BJ (cell line): ENCODE results near the gene HOXB2. TPM values are rescaled to one million over a fixed set of nuclear protein-coding genes. Genes with fewer than 3 reads are reported as not detected.
A peak's percentile ranks its signal among the peaks of the same experiment; 100 is the strongest.

Experiments
- CTCF ChIA-PET: fragments of 350-600 bp; formaldehyde crosslinking; extraction: SDS; loops from one replicate; lab custom pipeline; 2021; ENCODE audit warnings: antibody characterized with exemption, inconsistent platforms; lab: Yijun Ruan, JAX
- POLR2A ChIA-PET: fragments of 300-600 bp; sonication (Branson Sonifier 250); formaldehyde crosslinking; extraction: SDS; loops from one replicate; lab custom pipeline; 2021; ENCODE audit warnings: antibody characterized with exemption; lab: Charles Lee
- DNase-seq: peaks from one replicate; pipeline ENCODE4 v3.0.0-alpha.2; 2011; ENCODE audit warnings: low read depth
- H3K27me3 ChIP-seq: 2 replicates; pipeline ENCODE4 v1.6.0; 2011; ENCODE audit warnings: low read length; ENCODE audit not compliant: control insufficient read depth, insufficient read depth
- H3K36me3 ChIP-seq: 2 replicates; pipeline ENCODE4 v1.5.1; 2011; ENCODE audit warnings: low read length; ENCODE audit not compliant: control insufficient read depth, insufficient read depth
- H3K4me3 ChIP-seq: 2 replicates; pipeline ENCODE4 v1.5.1; 2011; ENCODE audit warnings: low read depth, mild to moderate bottlenecking, control low read depth, low read length
- polyA minus RNA-seq: library from RNA; depleted of rRNA, polyadenylated mRNA; stranded (reverse); fragments of >200 nt; gene quantifications from 2 replicates; pipeline ENCODE4 v1.2.3, GENCODE V29; 2011; rRNA and poly(A)+ RNA removed
- polyA plus RNA-seq: library from polyadenylated mRNA; depleted of rRNA; stranded (reverse); fragments of >200 nt; gene quantifications from 2 replicates; pipeline ENCODE4 v1.2.3, GENCODE V29; 2011; rRNA removed
- TF ChIP-seq, protein P1 (sequence below): IDR thresholded peaks from 2 replicates; pipeline ENCODE4 v1.5.1; 2011; ENCODE audit warnings: low read depth, mild to moderate bottlenecking, control low read depth, inconsistent platforms, low read length, moderate library complexity; ENCODE audit not compliant: insufficient read depth

The HOXB2 gene
- polyA plus RNA-seq (1.5 and 1.7 TPM in 2 replicates), polyA minus RNA-seq (0.67 and 0.85 TPM in 2 replicates)

DNA sequence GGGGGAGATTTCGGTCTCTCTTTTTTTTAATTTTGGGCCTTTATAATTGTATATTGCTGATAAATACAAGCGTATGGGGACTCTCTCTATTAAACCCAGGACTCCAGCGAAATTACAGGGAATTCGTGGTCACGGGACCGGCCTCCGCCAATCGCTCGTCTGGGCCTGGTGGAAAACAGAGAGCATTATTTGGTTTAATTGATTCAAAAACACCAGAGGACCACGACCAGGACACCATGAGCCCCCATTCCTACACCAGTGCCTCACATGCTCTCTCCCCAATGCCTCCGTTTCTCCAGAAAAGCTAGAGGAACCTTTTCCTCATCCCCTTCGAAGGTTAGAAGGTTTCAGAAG lies at the start of gene HOXB2:
HOXB2 (minus strand) TSS at position 88 of the 354 bp plus-strand sequence. CDS start 198 bp downstream, outside the sequence.
- POLR2A ChIA-PET = no interaction called here
- TF ChIP-seq, protein P1, sequence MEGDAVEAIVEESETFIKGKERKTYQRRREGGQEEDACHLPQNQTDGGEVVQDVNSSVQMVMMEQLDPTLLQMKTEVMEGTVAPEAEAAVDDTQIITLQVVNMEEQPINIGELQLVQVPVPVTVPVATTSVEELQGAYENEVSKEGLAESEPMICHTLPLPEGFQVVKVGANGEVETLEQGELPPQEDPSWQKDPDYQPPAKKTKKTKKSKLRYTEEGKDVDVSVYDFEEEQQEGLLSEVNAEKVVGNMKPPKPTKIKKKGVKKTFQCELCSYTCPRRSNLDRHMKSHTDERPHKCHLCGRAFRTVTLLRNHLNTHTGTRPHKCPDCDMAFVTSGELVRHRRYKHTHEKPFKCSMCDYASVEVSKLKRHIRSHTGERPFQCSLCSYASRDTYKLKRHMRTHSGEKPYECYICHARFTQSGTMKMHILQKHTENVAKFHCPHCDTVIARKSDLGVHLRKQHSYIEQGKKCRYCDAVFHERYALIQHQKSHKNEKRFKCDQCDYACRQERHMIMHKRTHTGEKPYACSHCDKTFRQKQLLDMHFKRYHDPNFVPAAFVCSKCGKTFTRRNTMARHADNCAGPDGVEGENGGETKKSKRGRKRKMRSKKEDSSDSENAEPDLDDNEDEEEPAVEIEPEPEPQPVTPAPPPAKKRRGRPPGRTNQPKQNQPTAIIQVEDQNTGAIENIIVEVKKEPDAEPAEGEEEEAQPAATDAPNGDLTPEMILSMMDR = no peak
- CTCF ChIA-PET = no interaction called here
- H3K27me3 ChIP-seq = peaks cover 16% of the 10 kb centered on the region
- no peaks in the 10 kb centered on the region for H3K36me3 ChIP-seq
- no peak for DNase-seq
- peak within 1 kb of the TSS; percentile 50 for H3K4me3 ChIP-seq

DNA sequence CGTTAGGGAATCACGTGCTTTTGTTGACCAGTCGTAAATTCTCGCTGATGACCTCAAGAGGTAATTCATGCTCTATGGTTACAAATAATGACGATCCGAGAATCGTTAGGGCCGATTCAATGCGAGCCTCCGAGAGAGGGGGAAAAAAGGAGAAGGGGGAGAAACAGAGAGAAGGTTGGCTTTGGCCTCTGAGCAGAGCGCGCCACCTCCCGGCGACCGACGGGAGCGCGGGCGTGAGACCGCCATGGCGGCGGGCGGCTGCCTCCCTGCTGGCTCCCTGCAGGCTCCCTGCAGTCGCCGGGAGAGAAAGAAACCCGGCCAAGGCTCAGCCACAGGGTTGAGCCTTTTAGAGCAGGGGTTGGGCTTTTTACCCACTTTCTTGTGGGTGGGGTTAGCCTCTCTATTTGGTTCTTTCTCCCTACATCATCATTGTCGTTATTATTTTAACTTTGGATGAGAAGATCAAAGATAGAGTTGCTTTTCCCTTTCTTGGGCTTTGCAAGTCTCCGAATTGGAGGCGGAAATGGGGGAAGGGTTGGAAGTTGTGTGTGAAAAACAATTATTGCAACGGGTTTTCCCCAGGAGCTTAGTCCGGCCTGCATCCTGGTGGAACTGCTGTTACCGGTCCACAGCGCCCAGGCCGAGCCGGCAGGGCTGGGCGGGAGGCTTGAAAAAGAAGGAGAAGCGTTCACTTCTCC lies 49.1 kb upstream of the HOXB2 start:
- TF ChIP-seq, protein P1 = peak; percentile 76
- DNase-seq = no peak
- no peak overlapping the region for H3K4me3 ChIP-seq
- ChIA-PET POLR2A (no interaction called here), CTCF (interaction anchor here (0.6 to 3.6 kb wide), 15 partner anchors 11 to 379 kb away, joined by 3 to 29 read pairs (median 5); no protein-coding TSS in a partner anchor)
- peaks cover 86% of the 10 kb centered on the region for H3K27me3 ChIP-seq
- H3K36me3 ChIP-seq = no peaks in the 10 kb centered on the region

DNA sequence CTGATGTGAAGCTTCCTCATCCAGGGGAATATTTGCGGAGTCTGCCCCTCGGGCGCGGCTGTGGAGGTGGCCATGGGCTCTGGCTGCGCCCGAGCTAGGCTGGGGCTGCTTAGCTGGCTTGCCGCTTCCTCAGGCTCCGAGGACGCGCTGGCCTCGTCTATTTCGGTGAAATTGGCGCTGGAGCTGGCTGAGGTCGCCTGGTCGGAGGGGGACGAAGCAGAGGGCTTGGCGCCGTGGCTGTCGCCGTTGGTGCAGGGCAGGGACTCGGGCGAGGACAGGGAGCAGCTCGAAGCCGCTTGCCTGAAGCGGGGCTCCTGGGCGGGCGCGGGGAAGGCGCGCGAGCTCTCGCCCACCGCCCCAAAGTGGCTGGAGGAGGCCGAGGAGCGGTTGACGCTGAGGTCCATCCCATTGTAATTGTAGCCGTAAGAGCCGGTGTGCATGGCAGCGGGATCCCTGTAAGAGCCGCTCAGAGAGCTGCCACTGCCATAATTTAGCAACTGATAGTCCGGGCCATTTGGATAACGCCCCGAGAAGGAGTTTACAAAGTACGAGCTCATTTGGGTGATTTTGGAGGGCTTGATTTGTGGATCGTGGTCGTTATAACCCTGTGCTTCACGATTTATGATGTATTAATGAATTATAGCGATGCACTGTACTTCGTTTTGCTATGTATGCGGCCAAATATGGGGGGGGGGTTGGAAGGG lies 48.4 kb upstream of the HOXB2 start, which contains the start of gene HOXB5:
HOXB5 (minus strand) TSS at position 654 of the 704 bp plus-strand sequence; CDS start at position 557, 97 bp downstream.
- Histone ChIP-seq H3K27me3 (peaks cover 85% of the 10 kb centered on the region), H3K4me3 (no peak within 1 kb of the TSS), H3K36me3 (no peaks in the 10 kb centered on the region)
- TF ChIP-seq, protein P1 = no peak
- POLR2A ChIA-PET = no interaction called here
- no peak for DNase-seq
- CTCF ChIA-PET = interaction anchor here (0.7 to 3.6 kb wide), 25 partner anchors 8 to 439 kb away, joined by 3 to 29 read pairs (median 5); no protein-coding TSS in a partner anchor

DNA sequence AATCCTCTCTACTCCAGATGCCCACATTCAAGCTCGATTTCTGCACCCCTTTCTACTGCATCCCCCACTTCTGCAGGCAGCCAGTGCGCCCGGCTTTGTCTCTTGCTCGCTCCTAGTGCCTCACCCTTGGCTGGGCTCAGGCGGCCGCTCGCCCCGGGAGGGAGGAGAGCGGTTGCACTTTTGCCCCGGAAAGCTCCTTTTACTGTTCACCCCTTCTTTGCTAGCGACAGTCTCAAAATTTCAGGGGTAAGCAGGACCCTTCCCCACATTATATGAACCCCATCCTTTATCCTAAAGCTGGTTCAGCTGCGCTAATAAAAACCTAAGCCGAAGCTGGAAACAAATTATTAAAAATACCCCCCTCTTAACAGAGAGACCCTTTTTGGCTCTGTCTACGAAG lies 47.7 kb upstream of the HOXB2 start:
- no peak for DNase-seq
- POLR2A ChIA-PET = interaction anchor here (0.6 kb wide), 1 partner anchor 1705 kb away, joined by 3 read pairs; no protein-coding TSS in a partner anchor
- H3K27me3 ChIP-seq = peaks cover 84% of the 10 kb centered on the region

More for the DNA sequence above, 47.7 kb upstream of the HOXB2 start:
- CTCF ChIA-PET = interaction anchor here (0.8 to 3.6 kb wide), 23 partner anchors 9 to 438 kb away, joined by 3 to 29 read pairs (median 5); partner anchors contain the start of gene HOXB8
- no peak overlapping the region for H3K4me3 ChIP-seq
- H3K36me3 ChIP-seq = no peaks in the 10 kb centered on the region
- TF ChIP-seq, protein P1 = no peak
